Stimulated activated CD4-positive, alpha-beta T cell treated with anti-CD3 and anti-CD28 coated beads, Interleukin-12 subunit alpha, Interleukin-12 subunit beta, amount 100 ng/mL, for 24 hours (primary cell): Measurements from ENCODE around the gene POLDIP3.

Experiments used
- DNase-seq, 2 experiments: peaks; one replicate each; pipeline ENCODE4 v3.0.0-alpha.2; 2020; ENCODE audit warnings: low read depth in 2 of 2

The POLDIP3 gene

DNA sequence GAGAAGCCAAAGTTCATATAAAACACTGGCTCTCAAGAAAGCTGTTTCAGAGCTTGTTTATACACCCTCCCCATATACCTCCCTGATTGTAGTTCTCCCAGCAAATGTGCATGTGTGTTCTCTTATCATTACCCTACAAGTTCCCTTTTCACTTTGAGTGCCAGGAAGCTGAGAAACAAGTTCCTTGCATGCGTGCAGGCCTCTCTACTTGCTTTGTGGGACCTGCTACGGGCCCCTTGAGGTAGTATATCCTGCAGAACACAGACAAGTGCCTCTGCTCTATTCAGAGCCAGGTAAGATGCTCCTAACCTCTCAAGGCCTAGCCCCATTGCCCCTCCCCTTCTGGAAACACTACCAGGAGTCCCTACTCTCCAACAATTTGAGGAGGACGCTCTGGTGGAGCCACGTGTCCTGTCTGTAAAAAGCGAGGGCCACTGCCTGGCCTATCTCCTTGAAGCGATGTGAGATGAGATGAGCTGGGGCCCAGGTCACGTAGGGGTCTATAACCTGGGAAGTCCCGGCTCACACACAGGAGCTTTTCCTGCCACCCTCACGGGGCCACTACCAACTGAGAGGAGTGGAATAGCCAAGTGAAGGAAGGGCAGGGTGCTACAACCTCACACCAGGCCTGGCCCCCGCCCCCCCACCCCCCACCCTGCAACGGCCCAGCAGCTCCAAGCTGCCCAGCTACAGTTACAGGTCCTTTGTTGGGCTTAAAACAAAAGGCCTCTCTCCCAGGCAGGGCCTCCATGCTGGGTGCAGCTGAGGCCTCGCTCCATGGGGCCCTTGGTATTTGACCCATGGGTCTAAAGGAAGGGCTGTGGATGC is 28.3 kb upstream of the POLDIP3 start:
- DNase-seq, result no peak

DNA sequence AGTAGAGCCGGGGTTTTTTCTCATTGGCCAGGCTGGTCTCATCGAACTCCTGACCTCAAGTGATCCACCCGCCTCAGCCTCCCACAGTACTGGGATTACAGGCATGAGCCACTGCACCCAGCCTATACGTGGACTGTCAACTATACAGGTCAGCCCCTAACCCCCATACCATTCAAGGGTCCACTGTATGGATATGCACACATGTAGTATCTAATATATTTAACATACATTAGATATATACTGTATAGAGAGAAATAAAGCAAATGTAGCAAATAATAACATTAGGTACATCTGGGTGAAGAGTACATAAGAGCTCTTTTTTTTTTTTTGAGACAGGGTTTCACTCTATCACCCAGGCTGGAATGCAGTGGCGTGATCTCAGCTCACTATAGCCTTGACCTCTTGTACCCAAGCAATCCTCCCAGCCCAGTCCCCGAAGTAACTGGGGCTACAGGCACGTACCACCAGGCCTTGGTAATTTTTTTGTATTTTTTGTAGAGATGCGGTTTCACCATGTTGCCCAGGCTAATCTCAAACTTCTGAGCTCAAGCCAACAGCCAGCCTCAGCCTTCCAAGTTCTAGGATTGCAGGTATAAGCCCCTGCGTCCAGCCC is 27.2 kb upstream of the POLDIP3 start:
- DNase-seq, result no peak

DNA sequence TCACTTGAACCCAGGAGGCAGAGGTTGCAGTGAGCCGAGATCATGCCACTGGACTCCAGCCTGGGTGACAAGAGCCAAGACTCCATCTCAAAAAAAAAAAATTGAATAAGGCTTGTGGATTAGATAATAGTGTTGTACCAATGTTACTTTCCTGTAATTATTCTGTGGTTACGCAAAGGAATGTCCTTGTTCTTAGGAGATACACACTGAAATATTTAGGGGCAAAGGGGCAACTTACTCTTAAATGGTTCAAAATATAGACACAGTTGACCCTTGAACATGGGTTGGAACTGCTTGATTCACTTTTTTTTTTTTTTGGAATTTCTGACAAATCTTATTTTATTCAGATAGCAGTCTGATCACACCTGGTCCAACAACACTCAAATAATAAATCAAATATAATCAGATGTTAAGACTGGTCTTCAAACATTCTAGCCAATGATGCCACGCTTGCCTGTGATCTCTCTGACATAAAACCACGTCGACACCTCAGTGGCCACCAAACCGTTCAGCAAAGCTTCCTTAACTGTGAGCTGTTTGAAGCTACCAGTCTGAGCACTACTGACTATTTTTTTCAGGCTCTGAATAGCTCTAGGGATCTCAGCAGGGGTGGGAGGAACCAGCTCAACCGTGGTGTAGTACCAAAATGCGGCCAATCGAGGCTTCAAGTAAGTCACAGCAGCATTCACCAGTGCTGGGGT is 25.0 kb upstream of the POLDIP3 start:
- DNase-seq, result no peak

DNA sequence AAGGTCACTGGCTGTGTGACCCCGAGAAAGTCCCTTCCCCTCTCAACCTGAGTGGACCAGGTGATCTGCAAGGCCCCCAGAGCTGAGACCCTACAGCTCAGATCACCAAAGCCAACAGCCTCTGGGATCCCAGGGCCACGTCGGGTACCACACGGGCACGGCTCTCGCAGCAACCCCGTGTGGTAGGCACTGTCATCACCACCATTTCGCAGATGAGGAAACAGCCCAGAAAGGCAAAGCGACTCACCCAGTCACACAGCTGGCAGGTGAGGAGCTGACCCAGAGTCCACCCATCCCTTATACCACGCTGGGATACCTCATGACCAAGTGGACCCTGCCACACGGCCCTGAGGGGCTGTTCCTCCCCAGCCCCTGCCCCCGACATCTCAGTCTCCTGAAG is 22.9 kb upstream of the POLDIP3 start:
- no peak for DNase-seq

DNA sequence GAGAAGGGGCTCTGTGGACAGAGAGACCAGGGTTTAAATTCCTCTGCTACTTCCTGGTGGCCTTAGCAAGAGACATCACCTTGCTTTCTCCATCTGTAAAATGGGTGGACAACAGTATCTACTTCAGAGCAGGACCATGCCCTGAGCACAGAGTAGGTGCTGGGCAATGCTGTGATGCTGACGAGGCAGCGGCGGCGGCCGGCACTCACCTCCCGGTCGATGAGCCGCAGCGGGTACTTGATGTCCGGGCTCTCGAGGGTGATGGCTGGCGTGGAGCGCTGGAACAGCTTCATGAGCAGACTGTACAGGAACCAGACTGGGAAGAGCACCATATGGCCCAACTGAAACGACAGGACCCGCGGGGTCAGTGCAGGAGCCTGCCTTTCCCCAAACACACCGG is 21.8 kb upstream of the POLDIP3 start:
- no peak for DNase-seq

DNA sequence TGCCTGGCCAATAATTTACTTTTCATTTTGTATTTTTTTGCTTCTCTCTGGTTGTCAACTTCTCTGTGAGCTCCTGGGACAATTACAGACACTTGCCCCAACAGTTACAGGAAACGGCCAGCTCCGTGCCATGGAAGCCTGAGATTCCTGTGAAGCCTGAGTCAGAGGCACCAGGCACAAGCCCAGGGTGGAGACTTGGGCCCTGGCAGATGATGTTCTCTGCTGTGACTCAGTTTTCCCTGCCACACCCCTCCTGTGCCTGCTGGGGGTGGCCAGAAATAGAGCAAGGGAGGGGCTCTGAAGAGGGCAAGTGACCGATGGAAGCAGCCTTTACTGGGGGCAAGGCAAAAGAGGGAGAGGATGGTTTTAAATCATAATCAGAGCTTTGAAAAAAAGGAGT is 20.8 kb upstream of the POLDIP3 start:
- DNase-seq, result no peak

DNA sequence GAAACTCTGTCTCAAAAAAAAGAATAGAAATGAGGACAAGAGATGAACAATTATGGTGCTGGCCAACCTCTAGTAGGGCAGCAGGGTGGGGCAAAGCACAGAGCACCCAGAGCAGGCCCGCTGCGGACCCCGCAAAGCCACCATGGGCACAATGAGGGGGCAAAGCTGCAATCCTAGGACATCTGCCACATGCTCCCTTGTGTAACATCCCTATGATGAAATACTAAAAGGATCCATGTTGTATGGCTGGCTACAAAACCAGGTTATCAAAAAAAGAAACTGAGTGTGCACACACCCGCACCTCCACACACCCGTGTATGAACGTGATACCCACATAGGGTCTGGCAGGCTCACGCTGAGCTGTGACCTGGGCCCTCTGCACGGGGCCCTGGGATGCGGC is 18.3 kb upstream of the POLDIP3 start:
- DNase-seq, result no peak

DNA sequence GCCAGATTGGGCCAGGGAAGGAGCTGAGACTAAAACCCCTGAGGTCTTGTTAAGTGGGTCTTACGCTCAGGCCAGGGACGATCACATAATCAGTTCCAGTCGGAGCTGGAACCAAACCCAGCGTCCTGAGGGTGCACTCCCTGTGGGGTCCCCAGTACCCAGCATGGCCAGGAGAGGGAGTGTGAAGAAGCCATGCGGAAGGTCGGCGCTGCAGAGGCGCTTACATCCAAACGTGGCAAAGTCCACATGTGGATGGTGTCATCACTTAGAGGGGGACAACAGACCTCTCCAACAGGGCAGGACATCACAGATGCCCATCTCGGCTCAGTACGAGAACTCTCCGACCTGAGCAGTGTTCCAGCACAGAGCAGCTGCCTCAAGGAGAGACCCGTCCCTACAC is 17.4 kb upstream of the POLDIP3 start:
- DNase-seq, result no peak

DNA sequence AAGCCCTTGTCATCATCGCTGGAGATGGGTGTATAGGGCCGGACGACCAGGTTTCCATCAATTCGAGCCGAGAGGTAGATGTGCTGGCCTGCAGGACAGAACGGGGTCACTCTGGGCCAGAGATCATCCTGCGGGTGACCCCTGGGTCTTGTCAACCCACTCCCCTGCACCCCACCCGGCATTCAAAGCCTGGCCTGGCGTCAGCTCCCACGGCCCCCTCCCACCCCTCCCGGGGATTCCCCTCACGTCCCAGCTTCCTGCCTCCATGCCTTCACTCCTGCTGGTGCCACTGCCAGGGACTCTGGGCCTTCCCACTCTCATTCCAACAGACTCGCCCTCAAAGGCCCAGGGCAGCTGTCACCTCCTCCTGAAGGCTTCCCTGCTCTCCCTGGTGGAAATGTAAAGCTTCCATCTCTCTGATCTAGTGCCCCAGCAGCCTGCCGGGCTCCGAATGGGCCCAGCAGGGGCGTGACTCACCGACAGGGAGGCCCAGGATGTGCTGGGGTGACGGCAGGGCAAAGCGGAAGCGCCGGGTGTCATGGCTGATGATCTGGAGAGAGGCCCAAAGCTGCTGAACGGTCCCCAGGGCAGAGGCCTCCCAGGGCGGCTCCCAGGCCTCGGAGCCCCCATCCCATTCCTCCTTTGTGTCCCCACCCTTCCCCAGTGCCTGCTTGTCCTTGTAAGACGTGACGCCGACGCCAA is 16.4 kb upstream of the POLDIP3 start:
- DNase-seq, result no peak

DNA sequence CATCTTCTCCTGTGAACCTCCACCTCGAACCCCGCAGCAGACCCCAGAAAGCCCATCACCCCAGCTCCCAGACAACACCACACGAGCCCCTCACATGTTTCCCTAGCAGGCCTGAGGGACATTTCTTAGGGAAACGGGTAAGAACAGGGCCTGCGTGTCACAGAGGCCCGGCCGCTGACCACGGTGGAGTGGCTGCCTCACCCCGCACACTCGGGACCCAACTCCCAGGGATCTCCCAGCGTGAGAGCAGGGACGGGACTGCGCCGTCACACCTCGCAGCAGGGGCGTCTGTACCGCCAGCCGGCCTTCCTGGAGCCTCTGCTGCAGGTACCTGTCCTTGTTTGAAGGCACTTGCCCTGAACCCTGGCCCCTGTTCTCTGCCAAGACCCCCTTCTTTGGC is 15.5 kb upstream of the POLDIP3 start:
- DNase-seq, result no peak

DNA sequence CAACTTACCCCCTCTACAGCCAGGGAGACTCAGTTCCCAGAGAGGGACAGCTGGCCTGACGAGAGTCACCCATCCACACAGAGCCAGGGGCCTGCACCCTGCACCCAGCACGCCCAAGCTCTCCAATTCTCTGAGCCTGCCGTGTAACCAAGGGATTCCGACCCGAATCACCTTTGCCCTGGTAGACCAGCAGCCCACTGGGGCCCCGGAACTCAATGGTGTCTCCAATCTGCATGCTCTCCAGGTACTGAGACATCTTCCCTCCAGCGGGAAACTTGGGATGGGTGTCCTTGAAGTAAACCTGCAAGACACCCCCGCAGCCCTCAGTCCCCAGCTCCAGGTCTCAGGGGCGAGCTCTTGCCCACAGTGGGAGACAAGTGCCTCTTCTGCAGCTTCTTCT is 13.3 kb upstream of the POLDIP3 start:
- DNase-seq, result no peak

DNA sequence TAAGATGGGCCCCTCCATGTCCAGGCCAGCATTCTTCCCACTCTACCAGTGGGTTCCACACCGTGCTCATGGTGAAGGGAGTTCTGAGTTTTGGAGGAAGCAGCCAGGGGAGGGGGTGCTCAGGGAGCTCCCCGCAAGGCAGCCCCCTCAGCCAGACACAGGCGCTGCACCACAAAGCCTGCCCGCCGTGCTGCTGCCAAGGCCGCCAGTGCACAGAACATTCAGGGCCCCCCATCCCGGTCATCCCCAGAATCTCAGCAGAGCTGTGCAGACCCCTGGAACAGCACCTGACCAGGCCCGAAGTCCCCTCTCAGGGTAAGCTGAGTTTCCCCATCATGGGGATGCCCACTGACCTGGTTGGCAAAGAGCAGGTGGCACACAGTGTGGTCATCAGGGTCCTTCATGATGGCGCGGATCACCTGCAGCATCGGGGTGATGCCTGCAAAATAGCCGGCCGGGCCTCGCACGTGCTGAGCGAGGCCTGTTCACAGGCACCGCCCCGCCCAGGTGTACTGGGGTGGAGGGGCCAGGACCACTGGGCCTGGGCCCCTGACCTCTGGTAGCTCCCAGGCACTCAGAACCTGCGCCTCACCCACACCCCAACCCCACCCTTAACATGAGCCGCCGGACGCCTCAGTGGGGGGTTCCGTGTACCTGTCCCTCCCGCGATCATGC is 12.4 kb upstream of the POLDIP3 start:
- DNase-seq, result no peak

DNA sequence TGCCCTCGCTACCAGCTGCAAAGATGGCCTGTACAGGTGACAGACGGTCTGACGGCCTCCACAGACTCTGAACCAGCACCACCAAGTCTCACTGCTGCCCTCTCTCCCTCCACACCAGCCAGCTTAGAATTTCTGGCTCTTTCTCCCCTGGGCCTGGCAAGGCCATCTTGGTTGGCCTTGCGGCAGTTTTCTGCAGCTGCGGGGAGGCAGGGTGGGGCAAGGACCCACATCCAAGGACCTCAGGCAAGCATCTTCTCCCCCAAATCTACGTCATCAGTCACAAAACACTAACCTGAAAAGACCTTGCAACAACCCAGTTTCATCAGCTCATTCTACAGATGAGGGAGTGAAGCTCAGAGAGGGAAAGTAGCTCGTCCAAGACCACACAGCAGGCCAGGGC is 11.7 kb upstream of the POLDIP3 start:
- no peak for DNase-seq

DNA sequence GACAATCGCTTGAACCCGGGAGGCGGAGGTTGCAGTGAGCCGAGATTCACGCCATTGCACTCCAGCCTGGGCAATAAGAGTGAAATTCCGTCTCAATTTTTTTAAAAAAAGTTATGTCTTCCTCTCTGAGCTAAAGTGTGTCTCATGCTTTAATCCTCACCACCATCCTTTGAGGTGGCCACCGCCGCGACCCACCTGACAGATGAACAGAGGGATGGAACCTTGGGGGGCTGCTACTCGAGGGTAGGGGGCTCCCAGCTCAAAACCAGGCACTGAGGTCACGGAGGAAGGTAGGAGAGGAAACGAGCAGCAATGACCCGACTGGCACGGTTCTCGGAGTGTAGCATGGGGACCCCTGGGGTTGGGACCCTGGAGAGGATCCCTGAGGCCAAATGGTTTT is 10.7 kb upstream of the POLDIP3 start:
- no peak for DNase-seq

DNA sequence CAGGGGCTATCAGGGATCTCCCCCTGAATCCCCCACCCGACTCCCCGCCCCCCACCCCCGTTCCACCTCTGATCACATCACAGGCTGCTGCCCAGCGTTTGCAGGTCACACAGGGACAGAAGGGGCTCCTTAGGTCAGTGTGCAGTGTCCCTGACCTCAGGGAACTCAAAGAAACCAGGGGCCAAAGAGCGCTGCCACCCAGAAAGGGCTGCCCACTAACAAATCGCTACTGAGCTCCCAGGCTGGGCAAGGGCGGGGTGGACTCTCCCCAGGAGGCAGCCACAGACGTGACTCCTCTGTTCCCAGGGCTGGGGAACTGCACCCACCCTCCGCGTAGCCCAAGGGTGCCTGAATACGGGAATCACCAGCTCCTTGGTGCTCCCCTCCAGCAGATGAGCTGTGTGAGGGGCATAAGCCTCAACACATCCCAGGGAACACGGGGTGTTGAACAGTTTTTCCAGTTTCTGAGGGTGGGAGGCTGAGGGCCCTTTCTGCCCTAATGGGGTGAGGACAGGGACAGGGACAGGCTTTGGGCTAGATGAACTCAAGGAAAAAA is 9.9 kb upstream of the POLDIP3 start:
- no peak for DNase-seq

DNA sequence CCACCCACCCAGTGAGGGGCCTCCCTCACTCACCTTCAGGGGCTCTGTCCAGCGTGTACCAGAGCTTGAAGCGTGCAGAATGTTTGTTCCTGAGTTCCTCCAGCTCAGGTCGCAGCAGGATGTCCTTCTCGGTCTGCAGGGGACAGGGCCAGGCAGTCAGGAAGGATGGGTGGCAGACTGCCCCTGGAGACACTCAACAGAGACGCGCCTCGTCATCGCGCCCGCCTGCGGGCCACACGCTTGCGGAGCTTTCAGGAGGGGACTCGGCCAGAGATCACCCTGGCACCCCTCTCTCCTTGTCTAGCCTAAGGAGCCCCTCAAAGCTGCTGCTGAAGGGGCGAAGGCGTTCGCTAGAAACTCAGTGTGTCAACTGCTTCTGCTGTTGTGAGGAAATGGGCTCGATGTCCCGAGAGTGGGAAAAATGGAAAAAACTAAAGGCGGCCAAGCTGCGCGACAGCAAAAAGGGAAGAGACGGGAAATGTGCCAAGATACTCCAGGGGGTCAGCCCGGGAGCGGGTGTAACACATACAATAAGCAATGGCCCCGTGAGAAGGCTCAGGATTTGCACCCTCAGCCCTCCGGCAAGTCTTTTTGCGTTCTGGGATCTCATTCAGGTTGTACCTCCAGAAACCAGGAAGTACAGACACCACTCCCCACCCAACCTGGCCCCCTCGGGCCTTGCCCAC is 9.2 kb upstream of the POLDIP3 start:
- DNase-seq, result no peak

DNA sequence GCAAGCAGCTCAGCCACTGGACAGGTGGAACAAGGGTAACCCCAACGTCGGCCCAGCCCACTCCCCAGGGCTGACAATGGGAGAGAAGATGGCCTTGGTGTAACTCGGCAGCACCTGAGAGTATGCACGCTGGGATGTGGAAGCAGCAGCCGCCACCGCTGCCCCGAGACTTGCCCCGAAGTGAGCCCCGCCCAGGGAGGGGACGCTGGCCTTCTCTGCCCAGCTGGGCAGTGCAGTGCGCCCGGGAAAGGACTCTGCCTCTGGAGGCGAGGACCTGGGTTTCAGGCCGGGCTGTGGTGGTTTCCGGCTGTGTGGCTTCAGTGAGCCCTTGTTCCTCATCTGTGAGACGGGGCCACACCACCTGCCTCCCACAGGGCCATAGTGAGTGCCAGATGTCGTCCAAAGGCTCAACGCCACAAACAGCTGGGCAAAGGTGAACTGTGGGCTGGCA is 8.6 kb upstream of the POLDIP3 start:
- no peak for DNase-seq

DNA sequence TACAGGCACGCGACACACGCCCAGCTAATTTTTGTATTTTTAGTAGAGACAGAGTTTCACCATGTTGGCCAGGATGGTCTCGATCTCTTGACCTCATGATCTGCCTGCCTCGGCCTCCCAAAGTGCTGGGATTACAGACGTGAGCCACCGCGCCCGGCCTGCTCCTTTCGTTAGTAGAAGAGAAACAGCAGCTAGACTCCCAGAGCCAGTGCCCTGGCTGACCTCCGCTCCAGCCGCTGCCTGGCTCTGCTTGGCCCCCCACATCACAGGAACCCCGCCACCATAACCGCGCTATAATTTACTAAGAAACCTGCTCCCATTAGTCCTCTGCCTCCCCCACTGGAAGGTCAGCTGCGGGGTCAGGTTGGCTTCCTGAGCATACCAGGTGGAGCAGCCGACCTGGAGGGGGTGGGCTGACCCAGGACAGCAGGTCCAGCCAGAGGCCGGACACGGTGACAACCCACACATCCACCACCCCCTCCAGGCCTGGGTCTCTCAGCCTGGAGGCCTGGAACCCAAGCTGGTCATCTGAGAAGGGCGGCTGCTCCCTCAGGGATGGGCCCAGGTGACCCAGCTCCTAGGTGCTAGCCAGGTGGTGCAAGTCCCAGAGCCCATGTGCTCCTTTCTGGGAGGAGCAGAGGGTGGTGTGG is 7.5 kb upstream of the POLDIP3 start:
- DNase-seq, result no peak

DNA sequence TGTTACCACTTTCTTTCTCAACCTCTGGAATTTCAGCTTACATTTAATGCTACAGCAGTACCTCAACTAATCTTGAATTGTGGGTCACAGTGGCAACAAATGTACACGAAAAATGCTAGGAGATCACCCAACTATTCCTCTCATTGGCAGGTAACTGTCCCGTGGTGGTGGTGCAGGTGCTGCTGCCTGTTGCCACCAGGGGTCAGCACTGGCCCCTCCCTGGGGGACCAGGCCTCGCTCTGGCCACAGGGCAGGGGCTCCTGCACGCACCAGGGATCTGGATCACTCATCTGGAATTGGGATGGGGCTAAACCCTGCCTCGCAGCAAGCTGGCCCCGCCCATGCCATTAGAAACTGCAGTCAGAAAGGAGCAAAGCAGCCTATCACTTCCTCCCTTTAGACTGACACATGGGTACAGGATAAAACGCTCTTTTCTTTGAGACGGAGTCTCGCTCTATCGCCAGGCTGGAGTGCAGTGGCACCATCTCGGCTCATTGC is 6.9 kb upstream of the POLDIP3 start:
- peak; percentile 11 to 37 for DNase-seq

DNA sequence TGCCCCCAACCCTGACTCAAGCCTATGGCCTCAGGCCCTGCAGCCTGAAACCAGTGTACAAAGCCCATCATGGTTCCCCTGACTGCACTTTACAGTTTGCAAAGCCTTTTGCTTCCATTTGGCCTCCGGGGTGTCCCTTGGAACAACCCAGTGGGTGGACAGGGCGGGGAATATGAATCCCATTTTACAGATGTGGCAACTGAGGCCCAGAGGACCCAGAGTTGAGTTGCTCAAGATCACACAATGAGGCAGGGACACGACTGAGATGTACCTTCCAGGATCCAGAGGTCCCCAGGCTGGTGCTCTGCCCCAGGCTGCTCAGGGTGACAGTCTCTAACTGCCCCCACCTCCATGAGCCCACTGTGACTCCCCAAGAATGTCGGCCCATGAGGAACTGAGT is 5.4 kb upstream of the POLDIP3 start:
- DNase-seq, result no peak
